HG03135 (cell line): ENCODE results near the gene FOSL1.
A peak's percentile ranks its signal among the peaks of the same experiment; 100 is the strongest.
"Not testable (repeated sequence)": the region's sequence is repeated elsewhere in the genome, so short reads cannot be mapped to it uniquely, and the experiment has no call there.

ENCODE experiments used
- ATAC-seq: cut with Tn5 transposase; IDR thresholded peaks from one replicate; pipeline ENCODE4 v1.9.1; 2021; ENCODE audit warnings: mild to moderate bottlenecking, moderate library complexity; ENCODE audit not compliant: unreplicated experiment

The FOSL1 gene

DNA sequence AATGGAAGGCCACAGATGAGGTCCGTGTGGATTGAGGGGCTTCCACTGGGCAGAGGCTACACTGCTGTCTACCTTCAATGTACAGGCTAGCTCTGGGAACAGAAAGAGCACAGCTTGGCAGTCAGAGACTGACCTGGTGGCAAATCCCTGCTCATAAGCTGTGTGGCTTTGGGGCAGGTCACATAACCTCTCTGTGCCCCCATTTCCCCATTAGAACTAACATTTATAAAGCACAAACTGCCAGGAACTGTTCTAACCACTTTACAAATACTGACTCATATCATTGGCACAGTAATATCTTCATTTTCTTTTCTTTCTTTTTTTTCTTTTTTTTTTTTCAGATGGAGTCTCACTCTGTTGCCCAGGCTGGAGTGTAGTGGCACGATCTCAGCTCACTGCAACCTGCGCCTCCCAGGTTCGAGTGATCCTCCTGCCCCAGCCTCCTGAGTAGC, 3.1 kb downstream of the FOSL1 start:
- ATAC-seq, result no peak

DNA sequence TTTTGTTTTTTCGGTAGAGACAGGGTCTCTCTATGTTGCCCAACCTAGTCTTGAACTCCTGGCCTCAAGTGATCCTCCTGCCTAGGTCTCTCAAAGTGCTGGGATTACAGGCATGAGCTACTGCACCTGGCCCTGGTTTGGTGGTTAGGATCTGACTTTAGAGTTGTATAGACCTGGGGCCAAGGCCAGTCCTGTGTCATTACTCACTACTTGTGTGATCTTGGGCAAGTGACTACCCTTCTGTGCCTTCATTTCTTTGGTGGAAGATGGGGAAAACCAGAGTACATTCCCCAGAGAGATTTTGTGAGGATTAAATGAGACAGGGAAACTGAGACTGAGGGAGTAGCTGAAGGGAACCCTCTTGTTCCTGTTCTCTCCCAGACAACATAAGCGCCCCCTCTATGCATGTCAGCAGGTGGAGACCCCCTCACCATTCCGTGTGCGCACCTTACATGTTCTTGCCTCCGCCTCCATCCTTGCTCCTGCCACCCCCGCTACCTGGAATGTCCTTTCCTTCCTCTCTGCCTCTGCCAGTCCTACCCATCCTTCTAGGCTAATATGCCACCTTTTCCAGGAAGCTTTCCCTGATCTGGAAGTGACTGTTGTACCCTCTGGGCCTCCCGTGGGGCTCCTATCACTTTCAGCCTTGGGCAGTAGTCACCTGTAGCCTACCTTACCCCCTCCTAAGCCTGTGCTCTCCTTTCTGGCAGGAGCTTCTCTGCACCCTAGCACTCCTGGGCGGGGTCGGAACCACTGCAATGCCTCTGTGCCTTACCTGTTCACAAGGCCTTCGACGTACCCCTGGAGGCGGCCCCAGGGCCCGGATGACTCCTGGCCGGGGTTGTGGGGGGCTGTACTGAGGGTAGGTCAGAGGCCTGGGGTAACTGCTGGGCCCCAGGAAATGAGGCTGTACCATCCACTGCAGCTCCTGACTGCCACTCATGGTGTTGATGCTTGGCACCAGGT, 3.9 kb downstream of the FOSL1 start:
- no peak for ATAC-seq

DNA sequence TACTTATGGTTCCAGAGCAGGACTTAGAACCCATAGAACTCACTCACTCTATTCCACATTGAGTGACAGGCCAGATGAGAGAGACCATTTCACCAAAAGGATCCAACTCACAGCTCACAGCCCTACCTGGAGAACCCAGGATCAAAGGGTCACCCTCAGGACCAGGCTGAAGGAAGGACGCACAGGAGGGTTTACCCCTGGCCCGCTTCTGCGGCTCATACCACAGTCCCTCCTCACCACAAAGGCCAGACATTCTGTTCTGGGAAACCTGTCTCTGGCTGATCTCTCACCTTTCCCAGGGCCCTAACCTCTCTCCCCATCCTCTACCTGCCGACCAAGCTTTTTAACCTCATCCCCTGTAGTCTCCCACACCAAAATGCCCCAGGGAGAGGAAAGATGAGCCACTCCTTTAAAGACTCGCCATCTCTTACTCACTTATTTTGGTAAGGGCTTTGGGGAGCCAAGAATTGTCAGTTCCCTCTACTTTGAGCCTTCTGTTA, 4.7 kb downstream of the FOSL1 start:
- no peak for ATAC-seq

DNA sequence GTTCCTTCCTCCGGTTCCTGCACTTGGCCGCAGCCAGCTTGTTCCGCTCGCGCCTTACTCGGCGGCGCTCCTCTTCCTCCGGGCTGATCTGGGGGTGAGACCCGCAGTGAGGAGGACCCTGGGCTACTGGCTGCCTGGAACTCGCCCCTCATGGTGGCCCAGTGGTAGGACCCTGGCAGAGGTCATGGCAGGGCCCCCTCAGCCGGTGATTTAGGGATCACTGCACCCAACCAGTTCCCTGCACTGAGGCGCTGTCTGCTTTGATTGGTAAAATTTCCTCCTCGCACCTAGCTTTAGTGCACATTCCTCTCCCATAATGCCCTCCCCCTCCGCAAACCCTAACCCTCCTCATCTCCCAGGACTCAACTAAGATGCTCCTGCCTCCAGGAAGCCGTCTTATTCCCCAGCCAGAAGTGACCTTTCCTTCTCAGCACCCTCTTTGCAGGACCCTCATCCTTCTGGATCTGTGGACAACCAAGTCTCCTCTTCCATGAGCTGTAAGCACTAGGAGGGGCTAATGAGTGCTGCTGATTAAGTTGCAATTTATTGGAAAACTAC, 6.1 kb downstream of the FOSL1 start:
- no peak for ATAC-seq

DNA sequence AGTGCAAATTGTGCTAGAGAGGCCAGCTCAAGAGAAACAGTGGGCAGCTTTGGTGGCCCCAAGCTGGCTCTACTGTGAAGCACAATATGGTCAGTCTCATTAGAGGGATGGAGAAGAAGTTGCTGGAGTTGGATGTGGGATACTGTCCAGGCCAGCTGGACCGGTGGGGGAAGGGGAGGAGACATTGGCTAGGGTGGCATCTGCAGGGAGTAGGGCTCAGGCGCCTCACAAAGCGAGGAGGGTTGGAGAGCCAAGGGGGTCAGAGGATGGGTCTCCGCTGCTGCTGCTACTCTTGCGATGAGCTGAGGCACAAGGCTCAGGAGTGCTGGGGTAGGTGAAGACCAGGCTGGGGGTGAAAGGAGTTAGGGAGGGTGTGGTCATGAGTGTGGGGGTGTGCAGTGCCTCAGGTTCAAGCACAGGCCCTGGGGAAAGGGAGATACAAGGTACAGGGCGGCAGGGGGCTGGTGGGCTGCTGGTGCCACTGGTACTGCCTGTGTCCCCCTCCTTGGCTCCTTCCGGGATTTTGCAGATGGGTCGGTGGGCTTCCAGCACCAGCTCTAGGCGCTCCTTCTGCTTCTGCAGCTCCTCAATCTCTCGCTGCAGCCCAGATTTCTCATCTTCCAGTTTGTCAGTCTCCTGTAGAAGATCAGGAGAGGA, 7.4 kb downstream of the FOSL1 start:
- ATAC-seq, result no peak

DNA sequence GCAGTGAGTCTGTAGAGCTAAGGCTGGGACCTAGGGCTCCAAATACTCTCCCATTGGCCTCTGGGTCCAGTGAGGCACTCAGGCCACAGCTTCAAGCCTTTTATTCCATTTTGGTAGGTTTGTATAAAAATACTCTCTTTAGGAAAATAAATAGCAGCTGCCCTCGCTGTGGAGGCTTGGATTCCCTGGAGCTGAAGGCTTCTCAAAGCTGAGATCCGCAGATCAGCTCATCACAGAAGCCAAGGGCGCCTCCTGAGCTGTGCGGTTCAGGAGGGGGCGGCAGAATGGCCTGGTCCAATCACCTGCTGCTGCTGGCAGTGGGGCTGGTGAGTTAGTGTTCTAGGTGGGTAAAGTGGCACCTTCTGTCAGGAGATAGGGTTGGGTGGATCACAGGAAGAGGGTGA, 8.0 kb downstream of the FOSL1 start:
- ATAC-seq, result not testable (repeated sequence)

DNA sequence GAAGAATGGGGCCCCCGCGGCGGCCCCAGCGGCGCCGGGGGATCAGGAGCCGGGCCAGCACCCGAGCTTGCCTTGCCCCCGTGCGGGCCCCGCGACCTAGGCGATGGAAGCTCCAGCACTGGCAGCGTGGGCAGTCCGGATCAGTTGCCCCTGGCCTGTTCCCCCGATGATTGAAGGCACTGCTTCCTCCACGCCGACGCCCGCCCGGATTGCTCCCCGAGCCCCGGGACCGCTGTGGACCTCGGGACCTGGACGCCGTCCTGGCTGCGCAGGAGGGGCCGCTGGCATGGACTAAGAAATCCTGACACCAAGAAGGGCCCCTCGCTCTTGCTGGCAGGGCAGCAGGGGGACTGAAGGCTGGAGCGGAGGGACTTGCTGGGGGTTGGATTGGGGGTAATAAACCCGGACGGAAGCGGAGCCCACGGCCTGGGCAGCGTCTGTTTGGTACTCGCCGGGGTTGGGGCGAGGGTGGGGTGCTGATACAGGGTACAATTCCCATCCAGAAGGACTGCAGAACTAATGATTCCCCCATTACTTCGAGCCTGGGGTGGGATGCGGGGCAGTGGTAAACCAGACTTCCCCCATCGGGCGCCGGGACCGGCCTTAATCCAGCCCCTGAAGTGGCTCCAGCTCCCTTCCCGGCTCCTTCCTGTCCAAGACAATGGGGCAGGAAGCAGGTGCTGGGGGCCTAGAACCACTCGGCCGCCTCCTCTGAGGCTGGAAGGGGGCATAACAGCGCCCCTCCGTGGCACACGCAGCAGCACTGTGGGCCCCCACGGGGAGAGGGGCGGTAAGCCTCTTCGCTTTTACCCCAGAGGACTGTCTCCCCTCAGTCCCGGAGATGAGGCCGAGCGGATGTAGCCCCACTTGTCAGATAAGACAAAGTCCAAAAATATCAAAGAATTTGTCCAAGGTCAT, 8.7 kb downstream of the FOSL1 start:
- no peak for ATAC-seq

DNA sequence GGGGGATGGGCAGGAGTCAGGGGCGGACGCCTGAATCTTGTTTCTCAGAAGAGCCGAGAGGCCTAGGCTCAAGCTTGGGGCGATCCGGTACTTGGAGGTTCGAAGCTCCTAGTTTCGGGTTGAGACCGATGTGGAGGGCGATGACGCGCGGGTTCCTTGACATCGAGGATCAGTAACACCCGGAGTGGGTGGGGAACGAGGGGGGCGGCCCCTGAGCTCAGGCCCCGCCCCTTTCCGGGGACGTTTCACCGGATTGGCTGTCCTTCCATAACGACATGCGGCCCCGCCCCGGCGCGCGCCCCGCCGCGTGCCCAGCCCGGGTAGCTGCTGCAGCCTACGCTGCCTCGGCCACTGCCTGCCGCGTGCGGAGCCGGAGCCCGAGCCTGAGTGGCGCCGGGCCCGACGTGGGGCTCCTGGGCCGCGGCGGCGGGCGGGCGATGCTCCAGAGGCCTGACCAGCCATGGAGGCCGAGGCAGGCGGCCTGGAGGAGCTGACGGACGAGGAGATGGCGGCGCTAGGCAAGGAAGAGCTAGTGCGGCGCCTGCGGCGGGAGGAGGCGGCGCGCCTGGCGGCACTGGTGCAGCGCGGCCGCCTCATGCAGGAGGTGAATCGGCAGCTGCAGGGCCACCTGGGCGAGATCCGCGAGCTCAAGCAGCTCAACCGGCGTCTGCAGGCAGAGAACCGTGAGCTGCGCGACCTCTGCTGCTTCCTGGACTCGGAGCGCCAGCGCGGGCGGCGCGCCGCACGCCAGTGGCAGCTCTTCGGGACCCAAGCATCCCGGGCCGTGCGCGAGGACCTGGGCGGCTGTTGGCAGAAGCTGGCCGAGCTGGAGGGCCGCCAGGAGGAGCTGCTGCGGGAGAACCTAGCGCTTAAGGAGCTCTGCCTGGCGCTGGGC, 9.6 kb downstream of the FOSL1 start, which contains the start of gene CCDC85B:
TSS of gene CCDC85B (plus strand) at position 350 of the 895 bp plus-strand sequence. CDS start at position 461, 111 bp downstream.
- peak; percentile 44 for ATAC-seq

DNA sequence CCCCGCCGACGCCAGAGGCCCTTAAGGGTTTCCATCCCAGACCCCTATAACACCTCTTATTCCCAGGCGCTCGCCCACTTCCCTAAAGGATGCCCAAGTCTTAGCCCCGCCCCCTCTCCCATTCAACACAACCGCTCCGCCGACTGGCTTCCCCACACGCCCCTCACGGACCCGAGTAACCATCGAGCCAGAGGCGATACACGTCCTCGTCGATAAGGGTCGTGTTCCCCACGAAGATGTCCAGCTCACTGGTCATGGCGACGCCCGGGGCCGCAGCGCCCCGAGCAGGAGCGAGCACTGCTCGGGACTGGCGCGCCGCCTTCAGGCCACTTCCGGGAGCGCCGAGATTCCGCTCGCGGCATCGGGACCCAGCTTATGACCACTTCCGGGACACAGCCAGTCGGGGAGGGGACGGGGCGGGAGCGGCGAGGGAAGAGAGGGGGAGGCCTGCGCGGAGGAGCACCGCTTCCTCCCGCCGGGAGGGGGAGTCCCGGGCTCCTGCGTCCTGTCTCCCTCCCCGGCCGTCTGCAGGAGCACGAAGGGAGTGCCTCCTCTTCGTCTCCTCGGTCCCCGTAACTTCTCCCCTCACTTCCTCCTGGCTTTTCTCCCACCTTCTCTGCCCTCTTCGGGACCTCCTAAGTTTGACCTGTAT, 11.9 kb downstream of the FOSL1 start, which contains the start of gene FIBP:
TSS of gene FIBP (minus strand) at position 309 of the 652 bp plus-strand sequence. CDS start at position 256, 53 bp downstream.
- peak; percentile 37 for ATAC-seq

DNA sequence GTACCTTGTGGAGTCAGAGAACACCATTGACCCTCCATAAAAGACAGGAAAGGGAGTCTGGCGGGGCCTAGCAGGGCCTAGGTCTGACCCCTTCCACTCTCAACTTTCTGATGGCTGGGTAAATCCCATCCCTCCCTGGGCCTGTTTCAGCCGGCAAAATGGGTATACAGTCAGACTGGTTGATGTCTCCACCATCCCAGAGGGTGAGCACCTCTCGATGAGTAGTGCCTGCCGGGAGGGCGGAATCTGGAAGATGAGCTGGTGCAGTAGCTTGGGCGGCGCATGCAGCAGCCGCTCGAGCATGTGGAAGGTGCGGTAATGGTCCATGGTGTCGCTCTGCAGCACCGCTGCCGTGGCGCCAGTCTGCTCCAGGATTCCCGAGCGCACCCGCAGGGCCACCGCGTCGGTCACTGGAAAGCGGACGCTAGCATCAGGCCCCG, 12.4 kb downstream of the FOSL1 start:
- no peak for ATAC-seq

DNA sequence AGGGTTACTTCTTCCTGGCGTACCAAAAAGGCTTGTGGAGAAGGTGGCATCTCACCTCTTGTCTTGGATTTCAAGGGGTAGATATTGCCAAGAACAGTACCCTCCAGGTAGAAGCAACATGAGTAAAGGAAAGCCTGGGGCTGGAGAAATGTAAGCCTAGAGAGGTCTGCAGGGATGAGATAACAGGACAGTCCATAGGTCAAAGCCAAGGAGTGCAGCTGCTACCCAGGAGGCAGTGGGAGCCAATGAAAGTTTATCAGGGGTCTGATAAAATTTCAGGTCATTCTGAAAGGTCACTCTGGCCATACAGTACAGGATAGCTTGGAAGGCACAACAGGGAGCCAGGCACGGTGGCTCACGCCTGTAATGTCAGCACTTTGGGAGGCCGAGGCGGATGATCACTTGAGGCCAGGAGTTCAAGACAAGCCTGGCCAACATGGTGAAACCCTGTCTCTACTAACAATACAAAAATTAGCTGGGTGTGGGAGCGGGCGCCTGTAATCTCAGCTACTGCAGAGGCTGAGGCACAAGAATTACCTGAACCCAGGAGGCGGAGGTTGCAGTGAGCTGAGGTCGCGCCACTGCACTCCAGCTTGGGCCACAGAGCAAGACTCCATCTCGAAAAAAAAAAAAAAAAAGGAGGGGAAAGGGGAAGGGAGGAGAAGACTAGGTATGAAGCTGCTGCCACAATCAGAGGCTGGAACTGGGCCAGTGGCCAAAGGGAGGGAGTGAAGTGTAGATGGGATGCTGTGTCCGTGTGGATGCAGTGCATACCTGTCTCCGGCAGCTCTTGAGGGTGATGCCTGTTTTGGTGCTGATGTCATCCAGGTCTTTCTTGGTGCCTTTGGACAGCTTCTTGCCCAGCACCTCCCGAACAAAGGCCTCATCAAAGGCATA, 13.1 kb downstream of the FOSL1 start:
- no peak for ATAC-seq

DNA sequence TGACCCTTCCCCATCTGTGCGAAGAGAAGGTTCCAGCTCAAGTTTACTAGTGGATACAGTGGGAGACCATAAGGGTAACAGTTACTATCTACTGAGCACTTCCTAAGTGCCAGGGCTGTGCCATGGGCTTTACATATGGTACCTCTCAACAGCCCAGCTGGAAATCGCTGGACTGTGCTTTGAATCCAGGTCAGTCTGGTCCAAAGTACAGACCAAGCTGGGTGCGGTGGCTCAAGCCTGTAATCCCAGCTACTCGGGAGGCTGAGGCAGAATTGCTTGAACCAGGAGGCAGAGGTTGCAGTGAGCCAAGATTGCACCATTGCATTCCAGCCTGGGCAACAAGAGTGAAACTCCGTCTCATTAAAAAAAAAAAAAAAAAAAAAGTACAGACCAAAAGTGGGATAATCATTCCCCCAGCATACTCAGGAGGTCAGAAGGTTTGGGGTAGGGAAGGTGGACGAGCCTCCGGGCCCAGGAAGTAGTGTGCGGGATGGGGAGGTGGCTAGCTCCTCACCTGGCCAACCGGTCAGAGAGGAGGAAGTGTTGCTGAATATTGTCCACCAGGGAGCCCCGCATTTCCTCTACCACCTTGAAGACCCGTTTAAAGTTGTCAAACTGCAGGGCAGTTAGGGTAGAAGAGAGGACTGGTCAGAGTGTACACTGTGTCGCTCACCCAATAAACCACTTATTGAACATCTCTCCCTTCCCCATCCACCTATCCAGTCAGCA, 14.2 kb downstream of the FOSL1 start:
- ATAC-seq, result no peak

DNA sequence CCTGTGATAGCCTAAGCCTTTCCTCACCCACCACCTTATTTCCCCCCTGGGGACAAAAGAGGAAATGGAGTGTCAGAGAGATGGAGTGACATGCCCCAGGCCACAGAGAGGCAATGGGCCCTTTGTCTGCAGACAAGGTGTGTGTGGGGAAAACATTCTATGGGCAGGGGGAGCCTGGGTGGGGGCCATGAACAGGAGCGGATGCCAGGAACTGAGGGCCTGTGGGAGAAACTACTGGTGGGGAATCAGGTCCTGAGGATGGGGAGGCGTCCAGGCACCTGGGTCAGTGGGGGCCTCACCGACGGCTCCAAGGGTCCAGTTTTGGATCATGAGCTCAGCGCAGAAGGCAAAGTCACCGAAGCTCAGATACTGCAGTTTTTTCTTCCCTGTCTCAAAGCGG, 15.0 kb downstream of the FOSL1 start:
- no peak for ATAC-seq

DNA sequence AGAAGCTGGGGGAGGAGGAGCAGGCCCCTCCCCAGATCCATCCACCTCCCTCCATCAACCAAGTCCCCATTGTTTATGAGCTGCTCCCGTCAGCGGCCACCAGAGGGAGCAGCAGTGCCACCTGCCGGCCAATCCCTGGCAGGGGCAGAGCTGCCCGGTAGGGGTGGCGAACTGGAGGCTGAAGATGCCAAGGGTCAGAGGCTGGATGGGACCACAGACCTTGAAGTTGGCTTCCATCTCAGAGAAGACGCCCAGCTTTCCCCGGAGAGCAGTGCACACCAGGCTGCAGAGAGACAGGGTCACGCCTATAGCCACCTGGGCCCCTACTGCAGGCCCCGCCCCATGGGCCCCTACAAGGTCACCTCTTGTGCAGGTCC, 15.5 kb downstream of the FOSL1 start:
- no peak for ATAC-seq

DNA sequence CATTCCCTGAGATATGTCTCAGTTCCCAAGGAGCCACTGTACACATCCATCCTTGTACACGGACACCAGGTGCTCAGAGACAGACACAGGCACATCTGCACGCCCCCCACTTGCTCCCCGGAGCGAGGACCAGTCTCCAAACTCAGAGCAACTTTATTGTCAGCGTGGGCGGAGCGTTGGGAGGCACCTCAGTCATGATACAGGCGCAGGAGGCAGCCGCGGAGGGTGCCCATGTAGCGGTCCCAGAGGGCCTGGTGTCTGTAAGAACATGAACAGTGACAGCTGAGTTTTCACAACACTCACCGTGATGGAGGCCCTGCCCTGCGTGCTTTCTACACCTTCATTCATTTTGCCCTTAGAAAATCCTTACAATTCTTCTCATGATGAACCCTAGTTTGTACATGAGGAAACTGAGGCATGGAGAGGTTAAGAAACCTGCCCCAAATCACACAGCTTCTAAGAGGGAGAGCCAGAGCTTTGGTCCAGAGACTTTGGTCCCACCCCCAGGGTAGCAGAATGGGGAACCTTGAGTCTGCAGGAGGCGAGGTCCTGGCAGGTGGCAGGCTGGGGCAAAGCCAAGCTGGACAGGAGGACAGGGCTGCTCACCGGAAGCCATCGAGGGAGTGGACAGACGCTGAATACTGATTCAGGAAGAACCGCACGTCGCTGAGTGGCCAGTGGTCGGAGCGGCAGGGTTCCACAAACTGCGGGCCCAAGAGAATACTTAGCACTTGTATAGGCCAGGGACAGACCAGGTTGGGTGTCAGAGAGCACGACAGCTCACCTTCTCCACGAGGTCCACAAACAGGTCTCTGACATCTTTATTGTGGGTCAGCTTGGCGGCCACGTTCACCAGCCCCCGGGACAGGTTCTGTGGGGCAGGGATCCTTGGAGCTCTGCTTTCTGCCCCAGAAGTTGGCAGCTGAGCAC, 16.1 kb downstream of the FOSL1 start:
- no peak for ATAC-seq
